NCI-H510A (cell line): ENCODE measurements around the gene PPIF.

ENCODE experiments used
- DNase-seq: peaks from one replicate; lab custom pipeline; 2025; lab: John Stamatoyannopoulos, UW

The PPIF gene

GRCh38 chr10:79387974-79388850 is 40.9 kb downstream of the PPIF start:
- no peak for DNase-seq

GRCh38 chr10:79390057-79390456 is 42.8 kb downstream of the PPIF start:
- DNase-seq: no peak

- DNase-seq: no peak
Observed at GRCh38 chr10:79390551-79391229, 43.4 kb downstream of the PPIF start.

- no peak for DNase-seq
Observed at GRCh38 chr10:79391231-79392019, 44.2 kb downstream of the PPIF start.

GRCh38 chr10:79392020-79392398 is 44.7 kb downstream of the PPIF start:
- DNase-seq: no peak

- no peak for DNase-seq
Observed at GRCh38 chr10:79392506-79393176, 45.4 kb downstream of the PPIF start.

GRCh38 chr10:79393221-79393923 is 46.1 kb downstream of the PPIF start:
- no peak for DNase-seq

- no peak for DNase-seq
Observed at GRCh38 chr10:79393924-79394610, 46.8 kb downstream of the PPIF start.

- DNase-seq: no peak
Observed at GRCh38 chr10:79394664-79395063, 47.4 kb downstream of the PPIF start.

- no peak for DNase-seq
Observed at GRCh38 chr10:79396520-79396919, 49.3 kb downstream of the PPIF start.

GRCh38 chr10:79397051-79397450 is 49.8 kb downstream of the PPIF start:
- DNase-seq: no peak

GRCh38 chr10:79397575-79398303 is 50.5 kb downstream of the PPIF start:
- DNase-seq: no peak

- no peak for DNase-seq
Observed at GRCh38 chr10:79398642-79399041, 51.4 kb downstream of the PPIF start.

GRCh38 chr10:79399223-79399831 is 52.1 kb downstream of the PPIF start:
- peak; percentile 47 for DNase-seq

GRCh38 chr10:79400146-79401004 is 53.1 kb downstream of the PPIF start:
- no peak for DNase-seq

GRCh38 chr10:79401015-79401921 is 54.0 kb downstream of the PPIF start:
- no peak for DNase-seq

GRCh38 chr10:79402625-79402946 is 55.3 kb downstream of the PPIF start:
- no peak for DNase-seq

GRCh38 chr10:79402951-79403350 is 55.7 kb downstream of the PPIF start:
- DNase-seq: no peak
